Measurements from ENCODE around the gene COPS9. TPM values are rescaled to one million over a fixed set of nuclear protein-coding genes. Genes with fewer than 3 reads are reported as not detected.

COPS9 gene
- total RNA-seq, 1 experiment from 2014 or later = 134 TPM

DNA sequence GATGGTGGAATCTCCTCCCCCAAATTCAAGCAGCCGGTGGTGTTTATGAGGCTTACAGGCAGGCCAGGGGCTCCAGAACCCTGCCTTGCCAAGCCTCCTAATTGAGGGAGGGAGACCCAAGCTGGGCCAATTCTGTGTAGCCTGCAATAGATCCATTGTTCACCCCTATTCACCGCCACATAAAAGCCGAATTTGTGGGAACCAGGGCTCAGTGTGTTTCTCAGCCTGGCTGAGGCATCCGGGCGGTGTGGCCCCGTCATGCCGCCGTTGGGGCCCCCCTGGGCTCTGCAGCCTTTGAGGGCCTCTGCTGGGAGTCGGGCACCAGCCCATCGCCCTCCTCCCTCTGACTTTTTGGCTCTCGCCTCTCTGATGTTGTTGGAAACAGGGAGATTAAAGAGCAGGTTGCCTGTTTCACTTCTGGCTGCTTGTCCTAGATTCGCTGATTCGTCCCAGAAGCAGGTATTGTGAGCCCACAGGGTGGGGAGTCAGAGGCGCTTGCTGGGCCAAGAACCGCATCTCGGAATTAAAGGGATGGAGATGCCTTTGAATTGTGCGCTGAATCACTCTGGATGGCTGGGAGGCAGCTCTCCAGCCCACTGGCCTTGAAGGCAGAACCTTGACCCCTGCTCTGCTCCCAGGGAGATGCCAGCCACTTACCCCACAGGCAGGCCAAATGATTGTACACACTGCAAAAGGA, 19.1 kb upstream of the COPS9 start:
- no peaks in the 10 kb centered on the region for H3K9me3 ChIP-seq (ENCODE audit: control insufficient read depth, insufficient read depth, low read depth, low read length)
- no peaks in the 10 kb centered on the region; the same call in 1 of the 2 replicates for H3K4me1 ChIP-seq (ENCODE audit: control insufficient read depth, insufficient read depth, low read length)
- ATAC-seq = no peak
- ChIA-PET CTCF (no interaction called here), POLR2A (no interaction called here)
- H3K36me3 ChIP-seq (ENCODE audit: control insufficient read depth, insufficient read depth, low read length) = no peaks in the 10 kb centered on the region
- no TSS peak for BruUV-seq (replicated peaks)
- intact Hi-C loops (cut with micrococcal nuclease; ENCODE audit: unreplicated experiment) = no loop called here
- no peak for DNase-seq (ENCODE audit: low read depth, low spot score)
- TF ChIP-seq CTCF (IDR thresholded peaks at IDR 0.05) (no peak), TCF7L2 (IDR thresholded peaks at IDR 0.05; ENCODE audit: low read depth, low read length) (no peak), POLR2AphosphoS5 (IDR thresholded peaks at IDR 0.05; ENCODE audit: low read depth, low read length) (no peak), SIN3A (IDR thresholded peaks at IDR 0.05; ENCODE audit: borderline replicate concordance, insufficient read depth, low read depth, low read length) (no peak)
- TF ChIP-seq, protein P1, sequence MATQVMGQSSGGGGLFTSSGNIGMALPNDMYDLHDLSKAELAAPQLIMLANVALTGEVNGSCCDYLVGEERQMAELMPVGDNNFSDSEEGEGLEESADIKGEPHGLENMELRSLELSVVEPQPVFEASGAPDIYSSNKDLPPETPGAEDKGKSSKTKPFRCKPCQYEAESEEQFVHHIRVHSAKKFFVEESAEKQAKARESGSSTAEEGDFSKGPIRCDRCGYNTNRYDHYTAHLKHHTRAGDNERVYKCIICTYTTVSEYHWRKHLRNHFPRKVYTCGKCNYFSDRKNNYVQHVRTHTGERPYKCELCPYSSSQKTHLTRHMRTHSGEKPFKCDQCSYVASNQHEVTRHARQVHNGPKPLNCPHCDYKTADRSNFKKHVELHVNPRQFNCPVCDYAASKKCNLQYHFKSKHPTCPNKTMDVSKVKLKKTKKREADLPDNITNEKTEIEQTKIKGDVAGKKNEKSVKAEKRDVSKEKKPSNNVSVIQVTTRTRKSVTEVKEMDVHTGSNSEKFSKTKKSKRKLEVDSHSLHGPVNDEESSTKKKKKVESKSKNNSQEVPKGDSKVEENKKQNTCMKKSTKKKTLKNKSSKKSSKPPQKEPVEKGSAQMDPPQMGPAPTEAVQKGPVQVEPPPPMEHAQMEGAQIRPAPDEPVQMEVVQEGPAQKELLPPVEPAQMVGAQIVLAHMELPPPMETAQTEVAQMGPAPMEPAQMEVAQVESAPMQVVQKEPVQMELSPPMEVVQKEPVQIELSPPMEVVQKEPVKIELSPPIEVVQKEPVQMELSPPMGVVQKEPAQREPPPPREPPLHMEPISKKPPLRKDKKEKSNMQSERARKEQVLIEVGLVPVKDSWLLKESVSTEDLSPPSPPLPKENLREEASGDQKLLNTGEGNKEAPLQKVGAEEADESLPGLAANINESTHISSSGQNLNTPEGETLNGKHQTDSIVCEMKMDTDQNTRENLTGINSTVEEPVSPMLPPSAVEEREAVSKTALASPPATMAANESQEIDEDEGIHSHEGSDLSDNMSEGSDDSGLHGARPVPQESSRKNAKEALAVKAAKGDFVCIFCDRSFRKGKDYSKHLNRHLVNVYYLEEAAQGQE (IDR thresholded peaks at IDR 0.05; ENCODE audit: insufficient read depth in 1 of 2, low read depth in 2 of 2, low read length in 1 of 2) = no peak
- H3K27me3 ChIP-seq (ENCODE audit: control insufficient read depth, insufficient read depth, low read length) = peaks cover 8% of the 10 kb centered on the region
- no peak overlapping the region for H3K4me3 ChIP-seq (ENCODE audit: low read depth in 2 of 2, low read length in 2 of 2)
- in situ Hi-C loops (cut with HindIII; ENCODE audit: low pct_unique_long_range_greater_than_20kb, low sequenced_read_pairs) = no loop called here
- no peak overlapping the region for H3K27ac ChIP-seq (ENCODE audit: low read length)

DNA sequence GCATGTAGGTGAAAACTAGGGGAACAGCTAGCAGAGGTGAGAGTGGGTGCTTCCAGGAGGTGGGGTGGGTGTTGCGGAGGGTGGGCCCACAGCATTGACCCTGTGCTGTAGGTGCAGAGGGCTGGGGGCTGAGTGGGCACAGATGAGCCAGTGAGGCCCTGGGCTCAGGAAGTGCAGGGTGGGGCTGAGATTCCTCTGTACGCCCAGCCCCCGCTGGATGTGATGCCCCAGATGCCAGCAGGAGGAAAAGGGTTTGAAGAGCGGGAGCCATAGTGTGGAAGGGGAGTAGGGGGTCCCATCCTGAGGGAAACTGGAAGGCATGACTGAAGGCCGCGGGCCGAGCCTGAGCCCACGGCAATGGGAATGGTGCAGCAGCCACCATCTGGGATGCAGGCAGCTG, 18.5 kb upstream of the COPS9 start:
- H3K9me3 ChIP-seq (ENCODE audit: control insufficient read depth, insufficient read depth, low read depth, low read length) = no peaks in the 10 kb centered on the region
- H3K27ac ChIP-seq (ENCODE audit: low read length) = no peak overlapping the region
- no TSS peak for BruUV-seq (replicated peaks)
- ATAC-seq (no peak), DNase-seq (ENCODE audit: low read depth, low spot score) (no peak)
- H3K4me1 ChIP-seq (ENCODE audit: control insufficient read depth, insufficient read depth, low read length) = no peaks in the 10 kb centered on the region; the same call in 1 of the 2 replicates
- POLR2A ChIA-PET = no interaction called here
- H3K4me3 ChIP-seq (ENCODE audit: low read depth in 2 of 2, low read length in 2 of 2) = no peak overlapping the region
- TF ChIP-seq SIN3A (IDR thresholded peaks at IDR 0.05; ENCODE audit: borderline replicate concordance, insufficient read depth, low read depth, low read length) (no peak), TCF7L2 (IDR thresholded peaks at IDR 0.05; ENCODE audit: low read depth, low read length) (no peak), CTCF (IDR thresholded peaks at IDR 0.05) (no peak), POLR2AphosphoS5 (IDR thresholded peaks at IDR 0.05; ENCODE audit: low read depth, low read length) (no peak)
- TF ChIP-seq, protein P1 (IDR thresholded peaks at IDR 0.05; ENCODE audit: insufficient read depth in 1 of 2, low read depth in 2 of 2, low read length in 1 of 2) = no peak
- in situ Hi-C loops (cut with HindIII; ENCODE audit: low pct_unique_long_range_greater_than_20kb, low sequenced_read_pairs) = no loop called here
- no peaks in the 10 kb centered on the region for H3K36me3 ChIP-seq (ENCODE audit: control insufficient read depth, insufficient read depth, low read length)
- intact Hi-C loops (cut with micrococcal nuclease; ENCODE audit: unreplicated experiment) = loop anchor here (5.0 kb wide), 1 partner anchor 283 kb away; the partner anchor contains the start of gene GPC1
- H3K27me3 ChIP-seq (ENCODE audit: control insufficient read depth, insufficient read depth, low read length) = peaks cover 8% of the 10 kb centered on the region
- CTCF ChIA-PET = no interaction called here
